Esophagus squamous epithelium (tissue), 5 donors: ENCODE results near the gene TEP1. TPM values are rescaled to one million over a fixed set of nuclear protein-coding genes. Genes with fewer than 3 reads are reported as not detected.

Experiments
- DNase-seq: peaks from one replicate; lab custom pipeline; 2025; lab: John Stamatoyannopoulos, UW
- H3K27ac ChIP-seq, 4 donors: fragments of 200-600 bp; sonication (generic); one replicate each; pipeline ENCODE4 v1.5.1; 2016 to 2019; ENCODE audit warnings: mild to moderate bottlenecking in 1 of 4
- H3K27me3 ChIP-seq, 4 donors: fragments of 200-600 bp; sonication (generic); 1 replicate in 3 of 4; 2 replicates in 1 of 4; pipeline versions ENCODE4 v1.5.1 to v1.6.0; 2017 to 2021; ENCODE audit warnings: antibody characterized with exemption in 1 of 4
- H3K36me3 ChIP-seq, 3 donors: fragments of 200-600 bp; sonication (generic); one replicate each; pipeline ENCODE4 v1.5.1; 2016 to 2019
- H3K4me1 ChIP-seq, 3 donors: fragments of 200-600 bp; sonication (generic); one replicate each; pipeline ENCODE4 v1.5.1; 2017 to 2019
- H3K4me3 ChIP-seq, 4 donors: fragments of 200-600 bp; sonication (generic); 1 replicate in 3 of 4; 2 replicates in 1 of 4; pipeline ENCODE4 v1.5.1; 2016 to 2019; ENCODE audit warnings: mild to moderate bottlenecking in 2 of 4, moderate library complexity in 1 of 4
- H3K9me3 ChIP-seq, 3 donors: fragments of 200-600 bp; sonication (generic); one replicate each; pipeline ENCODE4 v1.5.1; 2016 to 2019
- CTCF ChIP-seq, 6 experiments: fragments of 450-650 bp in 4 of 6; fragments of 200-600 bp in 2 of 6; sonication (generic) in 2 of 6; IDR thresholded peaks; one replicate each; pipeline ENCODE4 v1.5.1; 2016 to 2019; ENCODE audit warnings: antibody characterized with exemption in 6 of 6, mild to moderate bottlenecking in 4 of 6, moderate library complexity in 4 of 6
- POLR2A ChIP-seq, 4 donors: fragments of 450-650 bp; IDR thresholded peaks; one replicate each; pipeline ENCODE4 v1.6.1; 2017; ENCODE audit warnings: antibody characterized with exemption in 4 of 4, mild to moderate bottlenecking in 4 of 4, moderate library complexity in 3 of 4
- WGBS, 2 donors: methylation state at CpG; one replicate each; pipeline ENCODE4 v1.1.5; 2018; 5-methylcytosine and 5-hydroxymethylcytosine counted together
- intact Hi-C: fragments of 100-400 bp; cut with DNase I; formaldehyde crosslinking; loops from one replicate; pipeline ENCODE4 v1.15.0; 2022
- total RNA-seq, 4 donors: library from RNA; depleted of rRNA; stranded (reverse); fragments of >200 nt; gene quantifications; one replicate each; pipeline ENCODE4 v1.1.0, GENCODE V29; 2016
- donor health status: DM: yes; HTN: yes; CAD: no.

The TEP1 gene
- total RNA-seq, 4 donors from 2014 or later, result 13.4 to 16.6 (median 14.7) TPM

DNA sequence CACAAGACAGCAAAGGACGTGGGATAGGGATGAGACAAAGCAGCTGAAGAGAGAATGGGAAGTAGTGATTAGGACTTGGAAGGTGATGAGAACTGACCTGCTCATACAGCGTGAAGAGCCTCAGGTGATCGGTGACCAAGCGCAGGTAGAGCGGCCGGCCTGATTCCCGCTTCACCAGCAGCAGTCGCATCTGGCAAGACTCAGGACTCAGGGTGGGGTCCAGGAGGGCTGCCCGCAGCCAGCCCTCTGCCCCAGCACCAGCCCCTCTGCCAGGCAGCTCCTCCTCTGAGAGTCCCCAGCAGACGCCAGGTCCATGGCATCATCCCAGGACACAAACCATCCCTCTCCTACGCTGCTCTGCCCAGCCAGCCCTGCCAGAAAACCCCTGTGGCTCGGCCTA lies 30.8 kb downstream of the TEP1 start:
- TF ChIP-seq CTCF (IDR thresholded peaks at IDR 0.05), result no peak
- TF ChIP-seq POLR2A (IDR thresholded peaks at IDR 0.05), result no peak
- WGBS, 2 donors, result 90 to 95% methylated on average over 9 to 11 of the region's 12 CpGs

GRCh38 chr14:20381341-20381740 lies 32.0 kb downstream of the TEP1 start:
- no peak overlapping the region for H3K27ac ChIP-seq
- no peaks in the 10 kb centered on the region for H3K27me3 ChIP-seq
- no peak overlapping the region for H3K4me3 ChIP-seq
- intact Hi-C loops, result no loop called here
- TF ChIP-seq POLR2A (IDR thresholded peaks at IDR 0.05) (no peak), CTCF (IDR thresholded peaks at IDR 0.05) (no peak)
- no peak for DNase-seq
- H3K36me3 ChIP-seq, result peaks cover 70 to 100% (median 91%) of the 10 kb centered on the region in 3 donors
- 73 to 87% methylated on average over 2 to 3 of the region's 7 CpGs for WGBS, 2 donors
- H3K4me1 ChIP-seq, result no peaks in the 10 kb centered on the region
- no peaks in the 10 kb centered on the region for H3K9me3 ChIP-seq

More for the DNA sequence above, 30.8 kb downstream of the TEP1 start:
- H3K9me3 ChIP-seq, result no peaks in the 10 kb centered on the region
- DNase-seq, result no peak
- no peaks in the 10 kb centered on the region for H3K4me1 ChIP-seq
- intact Hi-C loops, result no loop called here
- no peak overlapping the region for H3K4me3 ChIP-seq
- no peak overlapping the region for H3K27ac ChIP-seq
- H3K36me3 ChIP-seq, result peaks cover 75 to 100% (median 85%) of the 10 kb centered on the region in 3 donors
- H3K27me3 ChIP-seq, result no peaks in the 10 kb centered on the region

- no peak for DNase-seq
- WGBS, 2 donors, result 81 to 88% methylated on average over 6 of the region's 6 CpGs
- Histone ChIP-seq H3K4me3 (no peak overlapping the region), H3K27ac (no peak overlapping the region), H3K36me3 (peaks cover 64 to 100% (median 91%) of the 10 kb centered on the region in 3 donors), H3K27me3 (no peaks in the 10 kb centered on the region), H3K4me1 (no peaks in the 10 kb centered on the region), H3K9me3 (no peaks in the 10 kb centered on the region)
- TF ChIP-seq CTCF (IDR thresholded peaks at IDR 0.05) (no peak), POLR2A (IDR thresholded peaks at IDR 0.05) (no peak)
- intact Hi-C loops, result no loop called here
Measured at GRCh38 chr14:20380681-20381080, 32.6 kb downstream of the TEP1 start.

DNA sequence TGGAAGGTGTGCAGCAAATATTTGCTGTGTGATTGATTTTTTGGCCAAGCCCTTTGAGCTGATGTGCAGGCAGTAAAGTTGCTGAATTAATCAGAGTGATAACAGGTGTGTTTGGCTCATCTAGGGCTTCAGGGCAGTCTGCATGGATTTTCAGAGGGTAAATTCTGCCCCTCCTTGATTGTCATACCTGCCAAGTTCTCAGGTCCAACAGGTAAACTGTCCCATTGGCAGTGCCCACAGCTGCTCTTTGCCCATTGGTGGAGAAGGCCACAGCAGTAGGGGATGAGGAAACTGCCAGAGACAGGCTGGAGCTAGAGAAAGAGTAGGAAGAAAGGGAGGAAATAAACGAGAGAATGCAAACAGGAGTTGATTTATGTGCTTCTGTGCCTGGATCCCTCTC lies 33.6 kb downstream of the TEP1 start:
- H3K4me3 ChIP-seq, result no peak overlapping the region
- TF ChIP-seq CTCF (IDR thresholded peaks at IDR 0.05) (no peak), POLR2A (IDR thresholded peaks at IDR 0.05) (no peak)
- H3K36me3 ChIP-seq, result peaks cover 59 to 100% (median 91%) of the 10 kb centered on the region in 3 donors
- H3K9me3 ChIP-seq, result no peaks in the 10 kb centered on the region
- DNase-seq, result no peak
- WGBS, 2 donors, result 55 to 86% methylated on average over 1 of the region's 1 CpG
- H3K27me3 ChIP-seq, result no peaks in the 10 kb centered on the region
- H3K27ac ChIP-seq, result no peak overlapping the region
- intact Hi-C loops, result no loop called here
- H3K4me1 ChIP-seq, result no peaks in the 10 kb centered on the region

DNA sequence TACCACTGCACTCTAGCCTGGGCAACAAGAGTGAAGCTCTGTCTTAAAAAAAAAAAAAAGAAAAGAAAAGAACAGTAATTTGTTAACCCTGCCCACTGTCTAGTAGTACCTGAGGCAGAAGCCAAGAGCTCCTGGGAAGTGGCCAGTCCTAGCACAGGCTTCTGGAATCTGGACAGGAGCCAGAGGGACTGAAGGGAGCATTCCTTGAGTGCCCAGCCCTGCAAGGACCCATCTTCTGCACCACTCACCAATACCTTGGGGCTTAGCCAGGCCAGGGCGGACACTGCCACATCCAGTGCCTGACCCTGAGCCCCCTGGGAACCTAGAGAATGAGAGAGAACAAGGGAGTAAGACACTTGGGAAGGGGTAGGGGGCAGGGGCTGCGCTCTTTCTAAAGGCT lies 36.1 kb downstream of the TEP1 start:
- WGBS, 2 donors, result 100% methylated on average over 2 of the region's 2 CpGs
- Histone ChIP-seq H3K36me3 (peaks cover 34 to 100% (median 88%) of the 10 kb centered on the region in 3 donors), H3K27me3 (no peaks in the 10 kb centered on the region), H3K4me3 (no peak overlapping the region), H3K4me1 (no peaks in the 10 kb centered on the region), H3K9me3 (no peaks in the 10 kb centered on the region), H3K27ac (no peak overlapping the region)
- no peak for DNase-seq
- TF ChIP-seq CTCF (IDR thresholded peaks at IDR 0.05) (no peak), POLR2A (IDR thresholded peaks at IDR 0.05) (no peak)
- intact Hi-C loops, result no loop called here
